ENCODE measurements around the gene CEP350. TPM values are rescaled to one million over a fixed set of nuclear protein-coding genes. Genes with fewer than 3 reads are reported as not detected.

The CEP350 gene
- total RNA-seq, 1 donor from 2014 or later, result 60.8 TPM

DNA sequence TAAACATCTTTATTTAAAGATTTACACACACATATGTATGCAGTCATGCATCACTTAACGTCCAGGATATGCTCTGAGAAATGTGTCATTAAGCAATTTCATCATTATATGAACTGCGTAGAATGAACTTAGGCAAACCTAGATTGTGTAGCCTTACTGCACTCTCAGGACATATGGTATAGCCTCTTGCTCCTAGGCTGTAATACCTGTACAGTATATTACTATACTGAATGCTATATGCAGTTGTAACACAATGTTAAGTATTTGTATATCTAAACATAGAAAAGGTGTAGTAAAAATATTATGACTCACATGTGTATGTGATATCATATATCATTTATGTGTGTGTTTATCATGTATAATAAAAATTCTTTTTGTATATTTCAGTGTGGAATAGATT lies 126.9 kb downstream of the CEP350 start:
- ATAC-seq (ENCODE audit: low read depth) (no peak), DNase-seq (no peak)
- no peak overlapping the region for H3K27ac Mint-ChIP-seq
- intact Hi-C loops (cut with micrococcal nuclease), result no loop called here
- H3K36me3 Mint-ChIP-seq (ENCODE audit: low read depth), result peaks cover 52% of the 10 kb centered on the region
- TF ChIP-seq, protein P1, sequence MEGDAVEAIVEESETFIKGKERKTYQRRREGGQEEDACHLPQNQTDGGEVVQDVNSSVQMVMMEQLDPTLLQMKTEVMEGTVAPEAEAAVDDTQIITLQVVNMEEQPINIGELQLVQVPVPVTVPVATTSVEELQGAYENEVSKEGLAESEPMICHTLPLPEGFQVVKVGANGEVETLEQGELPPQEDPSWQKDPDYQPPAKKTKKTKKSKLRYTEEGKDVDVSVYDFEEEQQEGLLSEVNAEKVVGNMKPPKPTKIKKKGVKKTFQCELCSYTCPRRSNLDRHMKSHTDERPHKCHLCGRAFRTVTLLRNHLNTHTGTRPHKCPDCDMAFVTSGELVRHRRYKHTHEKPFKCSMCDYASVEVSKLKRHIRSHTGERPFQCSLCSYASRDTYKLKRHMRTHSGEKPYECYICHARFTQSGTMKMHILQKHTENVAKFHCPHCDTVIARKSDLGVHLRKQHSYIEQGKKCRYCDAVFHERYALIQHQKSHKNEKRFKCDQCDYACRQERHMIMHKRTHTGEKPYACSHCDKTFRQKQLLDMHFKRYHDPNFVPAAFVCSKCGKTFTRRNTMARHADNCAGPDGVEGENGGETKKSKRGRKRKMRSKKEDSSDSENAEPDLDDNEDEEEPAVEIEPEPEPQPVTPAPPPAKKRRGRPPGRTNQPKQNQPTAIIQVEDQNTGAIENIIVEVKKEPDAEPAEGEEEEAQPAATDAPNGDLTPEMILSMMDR (IDR thresholded peaks at IDR 0.05), result no peak
- ChIA-PET POLR2A (no interaction called here), CTCF (no interaction called here)
- H3K4me3 Mint-ChIP-seq, result no peak overlapping the region
- no peaks in the 10 kb centered on the region for H3K27me3 Mint-ChIP-seq
- H3K9me3 Mint-ChIP-seq, result no peaks in the 10 kb centered on the region
- no peaks in the 10 kb centered on the region for H3K4me1 Mint-ChIP-seq

DNA sequence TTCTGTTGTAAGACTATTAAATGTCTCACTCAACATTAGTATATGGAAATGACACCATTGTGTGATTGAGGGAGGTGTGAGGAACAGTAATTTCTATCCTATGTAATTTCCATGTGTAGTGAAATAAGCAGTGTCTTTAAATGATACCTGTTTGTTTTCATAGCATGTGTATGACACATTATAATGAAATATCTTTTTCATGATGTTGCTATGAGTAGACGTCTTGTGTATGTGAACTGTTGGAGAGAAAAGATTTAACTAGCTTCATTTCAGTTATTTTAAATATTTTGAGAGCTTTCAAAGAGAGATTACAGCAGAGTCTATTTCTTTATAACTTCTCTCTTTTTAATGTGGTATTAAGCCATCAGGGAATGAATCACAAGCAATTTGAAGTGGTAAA lies 128.6 kb downstream of the CEP350 start:
- no peaks in the 10 kb centered on the region for H3K9me3 Mint-ChIP-seq
- ATAC-seq (ENCODE audit: low read depth) (no peak), DNase-seq (no peak)
- ChIA-PET CTCF (interaction anchor here (1.0 kb wide), 1 partner anchor 216 kb away, joined by 4 read pairs; no protein-coding TSS in a partner anchor), POLR2A (no interaction called here)
- no peaks in the 10 kb centered on the region for H3K4me1 Mint-ChIP-seq
- no peaks in the 10 kb centered on the region for H3K27me3 Mint-ChIP-seq
- intact Hi-C loops (cut with micrococcal nuclease), result no loop called here
- no peak overlapping the region for H3K27ac Mint-ChIP-seq
- TF ChIP-seq, protein P1 (IDR thresholded peaks at IDR 0.05), result no peak
- H3K4me3 Mint-ChIP-seq, result no peak overlapping the region
- H3K36me3 Mint-ChIP-seq (ENCODE audit: low read depth), result peaks cover 52% of the 10 kb centered on the region

DNA sequence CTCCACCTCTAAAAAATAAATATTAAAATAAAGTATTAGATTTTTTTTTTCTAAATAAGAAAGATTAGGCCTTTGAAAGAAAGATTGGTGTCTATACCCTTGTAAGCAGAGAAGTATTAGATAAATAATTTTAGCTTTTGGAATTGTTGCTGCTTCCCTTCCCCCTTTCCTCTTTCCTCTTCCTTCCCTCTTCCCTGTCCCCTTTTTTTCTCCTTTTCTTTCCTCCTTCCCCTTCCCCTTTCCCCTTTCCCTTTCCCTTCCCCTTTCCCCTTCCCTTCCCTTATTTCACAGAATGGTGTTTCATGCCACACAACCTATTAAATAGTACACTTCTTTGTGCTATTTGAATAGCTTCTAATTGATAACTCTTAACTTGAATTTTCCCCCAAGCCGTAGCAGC lies 130.3 kb downstream of the CEP350 start:
- Mint-ChIP-seq H3K36me3 (ENCODE audit: low read depth) (peaks cover 62% of the 10 kb centered on the region), H3K27ac (no peak overlapping the region), H3K9me3 (no peaks in the 10 kb centered on the region), H3K4me3 (no peak overlapping the region), H3K27me3 (no peaks in the 10 kb centered on the region), H3K4me1 (no peaks in the 10 kb centered on the region)
- ChIA-PET CTCF (no interaction called here), POLR2A (no interaction called here)
- intact Hi-C loops (cut with micrococcal nuclease), result no loop called here
- TF ChIP-seq, protein P1 (IDR thresholded peaks at IDR 0.05), result no peak
- ATAC-seq (ENCODE audit: low read depth) (no peak), DNase-seq (no peak)

DNA sequence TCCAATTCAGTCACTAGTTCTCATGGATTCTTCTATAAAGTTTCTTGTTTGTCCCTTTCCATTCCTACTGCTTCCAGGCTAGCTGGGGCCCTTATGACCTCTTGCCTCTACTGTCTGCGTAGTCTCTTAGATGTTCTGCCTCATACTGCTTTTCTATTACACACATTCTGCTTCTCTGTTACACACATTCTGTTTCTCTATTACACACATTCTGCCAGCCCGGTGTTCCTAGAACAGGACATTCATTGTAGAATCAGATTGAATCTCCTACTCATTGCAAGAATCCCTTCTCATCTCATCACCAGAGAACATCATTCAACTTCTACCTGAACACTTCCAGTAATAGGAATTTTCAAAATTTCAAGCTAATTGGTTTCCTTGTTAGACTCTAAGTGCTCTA lies 130.7 kb downstream of the CEP350 start:
- TF ChIP-seq, protein P1 (IDR thresholded peaks at IDR 0.05), result no peak
- POLR2A ChIA-PET, result no interaction called here
- peaks cover 63% of the 10 kb centered on the region for H3K36me3 Mint-ChIP-seq (ENCODE audit: low read depth)
- CTCF ChIA-PET, result no interaction called here
- intact Hi-C loops (cut with micrococcal nuclease), result no loop called here
- no peaks in the 10 kb centered on the region for H3K9me3 Mint-ChIP-seq
- H3K27ac Mint-ChIP-seq, result no peak overlapping the region
- H3K27me3 Mint-ChIP-seq, result no peaks in the 10 kb centered on the region
- H3K4me3 Mint-ChIP-seq, result no peak overlapping the region
- ATAC-seq (ENCODE audit: low read depth) (no peak), DNase-seq (no peak)
- H3K4me1 Mint-ChIP-seq, result no peaks in the 10 kb centered on the region

DNA sequence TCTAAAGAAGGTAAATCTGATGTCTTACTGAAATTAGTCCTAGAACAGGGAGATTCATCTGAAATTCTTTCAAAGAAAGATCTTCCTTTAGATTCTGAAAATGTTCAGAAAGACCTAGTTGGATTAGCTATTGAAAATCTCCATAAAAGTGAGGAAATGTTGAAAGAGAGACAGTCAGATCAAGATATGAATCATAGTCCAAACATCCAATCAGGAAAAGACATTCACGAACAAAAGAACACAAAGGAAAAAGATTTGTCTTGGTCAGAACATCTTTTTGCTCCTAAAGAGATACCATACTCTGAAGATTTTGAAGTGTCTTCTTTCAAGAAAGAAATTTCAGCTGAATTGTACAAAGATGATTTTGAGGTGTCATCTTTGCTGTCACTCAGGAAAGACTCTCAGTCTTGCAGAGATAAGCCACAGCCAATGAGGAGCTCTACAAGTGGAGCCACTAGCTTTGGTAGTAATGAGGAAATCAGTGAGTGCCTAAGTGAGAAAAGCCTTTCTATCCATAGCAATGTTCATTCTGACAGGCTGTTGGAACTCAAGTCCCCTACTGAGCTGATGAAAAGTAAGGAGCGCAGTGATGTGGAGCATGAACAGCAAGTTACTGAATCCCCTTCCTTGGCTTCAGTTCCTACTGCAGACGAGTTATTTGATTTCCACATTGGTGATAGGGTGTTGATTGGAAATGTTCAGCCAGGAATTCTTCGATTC lies 138.5 kb downstream of the CEP350 start:
- H3K4me1 Mint-ChIP-seq, result no peaks in the 10 kb centered on the region

More for the DNA sequence above, 138.5 kb downstream of the CEP350 start:
- CTCF ChIA-PET, result interaction anchor here (1.0 kb wide), 1 partner anchor 86 kb away, joined by 3 read pairs; no protein-coding TSS in a partner anchor
- Mint-ChIP-seq H3K4me3 (no peak overlapping the region), H3K36me3 (ENCODE audit: low read depth) (peaks cover 83% of the 10 kb centered on the region), H3K9me3 (no peaks in the 10 kb centered on the region), H3K27me3 (no peaks in the 10 kb centered on the region), H3K27ac (no peak overlapping the region)
- no peak for DNase-seq
- TF ChIP-seq, protein P1 (IDR thresholded peaks at IDR 0.05), result no peak
- intact Hi-C loops (cut with micrococcal nuclease), result no loop called here
- POLR2A ChIA-PET, result no interaction called here
- ATAC-seq (ENCODE audit: low read depth), result no peak
